Adipose tissue (tissue), 3 donors: Measurements from ENCODE around the gene UGT2B28. TPM values are rescaled to one million over a fixed set of nuclear protein-coding genes. Genes with fewer than 3 reads are reported as not detected.
"Not testable (repeated sequence)": the region's sequence is repeated elsewhere in the genome, so short reads cannot be mapped to it uniquely, and the experiment has no call there.

Source experiments
- H3K27ac ChIP-seq: one replicate; pipeline ENCODE4 v1.5.1; 2013; ENCODE audit warnings: low read depth, low read length
- WGBS, 3 donors: extraction: QIAGEN DNeasy Blood & Tissue Kit; methylation state at CpG; one replicate each; pipeline ENCODE4 v1.1.7; 2013; 5-methylcytosine and 5-hydroxymethylcytosine counted together
- polyA plus RNA-seq, 3 donors: library from polyadenylated mRNA; stranded (reverse); fragments of 200-250 nt; gene quantifications; one replicate each; pipeline ENCODE4 v1.2.3, GENCODE V29; 2013
- donor health status: healthy with polysubstance abuse.
- donor health status: Bipolar disorder and iron deficiency.
- donor health status: healthy.

The UGT2B28 gene
- not detected for polyA plus RNA-seq

DNA sequence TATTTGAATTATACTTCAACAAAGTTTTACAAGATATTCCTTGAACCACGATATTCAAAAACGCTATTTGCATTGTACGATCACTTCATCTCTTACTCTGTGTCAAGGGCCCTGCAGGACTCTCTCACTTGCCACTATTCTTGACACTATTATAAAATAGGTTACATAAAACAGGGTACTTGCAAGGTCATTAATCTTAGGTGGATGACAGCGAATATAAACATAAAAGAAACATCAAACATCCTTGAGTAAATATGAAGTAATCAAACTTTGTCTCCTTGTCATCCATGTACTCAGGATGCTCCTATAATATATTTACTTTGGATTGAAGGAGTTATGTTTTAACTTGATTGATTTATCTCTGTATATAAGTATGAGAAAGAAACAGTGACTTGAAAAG is at the start of gene UGT2B28:
Gene UGT2B28 (plus strand): TSS at position 395 of the 400 bp plus-strand sequence. CDS start 26 bp downstream, outside the sequence.
- H3K27ac ChIP-seq: not testable (repeated sequence)
- WGBS, 3 donors: 48 to 65% (median 49%) methylated on average over 4 of the region's 4 CpGs

DNA sequence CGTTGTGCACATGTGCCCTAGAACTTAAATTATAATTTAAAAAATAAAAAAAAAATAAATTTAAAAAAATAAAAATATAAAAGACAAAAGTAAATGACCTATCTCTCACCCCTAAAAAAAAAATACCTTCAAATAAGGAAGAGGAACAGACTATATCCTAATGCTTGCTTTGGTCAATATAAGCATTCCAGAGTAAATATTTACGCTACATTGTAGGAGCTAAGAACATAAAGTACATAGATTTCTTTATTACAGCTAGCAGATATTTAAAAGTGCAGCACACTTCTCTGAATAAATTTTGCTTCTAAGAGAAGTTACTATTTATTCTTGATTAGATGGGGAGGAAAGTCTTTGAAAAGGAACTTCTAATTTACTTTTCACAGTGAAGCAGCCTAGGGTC is 41.2 kb upstream of the UGT2B28 start:
- 79 to 97% (median 86%) methylated on average over 2 of the region's 2 CpGs for WGBS, 3 donors
- no peak overlapping the region for H3K27ac ChIP-seq

DNA sequence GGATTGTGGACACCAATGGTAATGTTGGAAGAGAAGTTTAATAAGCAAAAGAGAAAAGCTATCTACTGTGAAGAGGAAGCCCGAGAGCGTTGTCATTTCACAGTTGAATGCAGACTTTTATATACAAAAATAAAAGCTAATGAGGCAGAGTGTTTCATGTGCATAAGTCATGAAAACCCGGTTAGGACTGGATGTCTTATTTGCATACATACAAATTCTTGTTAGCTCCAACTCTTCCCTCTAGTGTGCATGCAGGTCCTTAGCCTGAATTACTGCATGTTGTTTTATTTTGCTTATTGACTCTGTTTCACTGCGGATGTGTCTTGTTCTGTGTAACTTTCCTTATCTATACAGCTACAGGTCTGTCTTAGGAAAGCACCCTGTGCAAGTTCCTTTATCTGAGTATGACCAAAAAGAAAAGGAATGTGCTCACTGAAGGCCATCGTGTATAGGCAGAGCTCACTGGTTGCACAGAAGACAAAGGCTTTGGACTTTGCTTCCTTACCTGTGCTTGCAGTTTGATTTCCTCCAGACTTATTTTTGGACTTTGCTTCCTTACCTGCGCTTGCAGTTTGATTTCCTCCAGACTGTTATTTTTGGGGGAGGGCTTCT is 40.6 kb upstream of the UGT2B28 start:
- H3K27ac ChIP-seq: no peak overlapping the region
- WGBS, 3 donors: 60 to 71% (median 67%) methylated on average over 6 of the region's 6 CpGs

DNA sequence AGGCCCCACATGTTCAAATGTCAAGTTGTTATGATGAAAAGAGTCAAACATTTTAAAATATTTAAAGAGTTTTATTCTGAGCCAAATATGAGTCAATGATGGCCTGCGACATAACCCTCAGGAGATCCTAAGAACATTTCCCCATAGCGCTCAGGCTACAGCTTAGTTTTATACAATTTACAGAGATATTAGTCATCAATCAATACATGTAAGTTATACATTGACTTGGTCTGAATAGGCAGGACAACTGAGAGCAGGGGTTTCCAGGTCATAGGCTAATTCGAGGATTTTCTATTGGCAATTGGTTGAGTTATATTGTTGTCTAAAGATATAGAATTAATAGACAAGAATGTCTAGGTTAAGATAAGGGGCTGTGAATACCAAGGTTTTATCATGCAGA is 39.5 kb upstream of the UGT2B28 start:
- WGBS, 3 donors: 64 to 87% (median 86%) methylated on average over 3 of the region's 3 CpGs

DNA sequence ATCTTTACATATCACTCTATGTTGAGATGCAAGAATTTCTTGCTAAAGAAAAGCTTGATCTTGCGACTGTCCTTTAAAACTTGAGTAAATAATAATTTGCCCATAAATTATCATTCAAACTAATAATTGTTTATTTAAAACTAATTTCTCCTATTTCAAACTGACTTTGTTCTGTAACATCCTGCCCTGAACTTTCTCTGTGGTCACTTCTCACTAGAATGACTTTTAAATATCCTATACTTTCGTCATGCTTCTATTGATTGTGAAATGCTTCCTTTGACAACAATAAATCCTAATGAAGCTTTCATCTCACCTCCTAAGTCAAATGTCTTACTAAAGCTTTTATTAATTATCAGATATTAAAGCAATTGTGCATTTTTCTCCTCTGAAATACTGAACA is 38.5 kb upstream of the UGT2B28 start:
- 64 to 87% (median 71%) methylated on average over 2 of the region's 2 CpGs for whole genome bisulfite sequencing, 3 donors
- not testable (repeated sequence) for H3K27ac ChIP-seq

More for the DNA sequence above, 39.5 kb upstream of the UGT2B28 start:
- not testable (repeated sequence) for H3K27ac ChIP-seq

DNA sequence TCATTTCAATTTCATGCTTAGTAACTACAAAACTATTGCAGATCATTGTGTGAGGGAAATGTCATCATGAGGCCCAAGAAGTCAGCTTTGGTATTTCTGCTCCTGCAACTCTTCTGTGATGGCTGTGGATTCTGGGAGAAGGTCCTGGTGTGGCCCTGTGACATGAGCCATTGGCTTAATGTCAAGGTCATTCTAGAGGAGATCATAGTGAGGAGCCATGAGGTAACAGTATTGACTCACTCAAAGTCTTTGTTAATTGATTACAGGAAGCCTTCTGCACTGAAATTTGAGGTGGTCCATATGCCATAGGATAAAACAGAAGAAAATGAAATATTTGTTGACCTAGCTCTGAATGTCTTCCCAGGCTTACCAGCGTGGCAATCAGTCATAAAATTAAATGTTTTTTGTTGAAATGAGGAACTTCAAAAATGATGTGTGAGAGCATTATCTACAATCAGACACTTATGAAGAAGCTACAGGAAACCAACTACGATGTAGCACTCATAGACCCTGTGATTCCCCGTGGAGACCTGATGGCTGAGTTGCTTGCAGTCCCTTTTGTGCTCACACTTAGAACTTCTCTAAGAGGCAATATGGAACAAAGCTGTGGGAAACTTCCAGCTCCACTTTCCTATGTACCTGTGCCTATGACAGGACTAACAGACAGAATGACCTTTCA is 37.6 kb upstream of the UGT2B28 start:
- 52 to 86% (median 72%) methylated on average over 3 of the region's 3 CpGs for WGBS, 3 donors
- H3K27ac ChIP-seq: not testable (repeated sequence)

DNA sequence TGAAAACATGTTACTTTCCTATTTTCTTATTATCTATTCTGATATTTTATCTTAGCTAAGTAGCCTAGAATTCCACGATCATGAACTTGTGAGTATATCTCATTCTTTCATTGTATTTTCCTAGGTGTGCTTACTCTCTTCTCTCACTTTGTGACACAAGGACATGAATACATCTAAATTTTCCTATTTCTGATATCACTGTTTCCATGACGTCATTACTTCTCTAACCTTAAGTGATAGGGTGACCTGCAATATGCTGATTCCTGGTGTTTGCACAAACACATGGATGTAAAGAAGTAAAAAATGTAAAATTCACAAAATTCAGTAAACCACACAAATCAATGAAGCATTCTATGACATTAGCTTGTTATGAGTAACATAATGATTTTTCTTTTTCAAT is 29.4 kb upstream of the UGT2B28 start:
- WGBS, 3 donors: 78 to 81% (median 80%) methylated on average over 2 of the region's 2 CpGs
- H3K27ac ChIP-seq: not testable (repeated sequence)

DNA sequence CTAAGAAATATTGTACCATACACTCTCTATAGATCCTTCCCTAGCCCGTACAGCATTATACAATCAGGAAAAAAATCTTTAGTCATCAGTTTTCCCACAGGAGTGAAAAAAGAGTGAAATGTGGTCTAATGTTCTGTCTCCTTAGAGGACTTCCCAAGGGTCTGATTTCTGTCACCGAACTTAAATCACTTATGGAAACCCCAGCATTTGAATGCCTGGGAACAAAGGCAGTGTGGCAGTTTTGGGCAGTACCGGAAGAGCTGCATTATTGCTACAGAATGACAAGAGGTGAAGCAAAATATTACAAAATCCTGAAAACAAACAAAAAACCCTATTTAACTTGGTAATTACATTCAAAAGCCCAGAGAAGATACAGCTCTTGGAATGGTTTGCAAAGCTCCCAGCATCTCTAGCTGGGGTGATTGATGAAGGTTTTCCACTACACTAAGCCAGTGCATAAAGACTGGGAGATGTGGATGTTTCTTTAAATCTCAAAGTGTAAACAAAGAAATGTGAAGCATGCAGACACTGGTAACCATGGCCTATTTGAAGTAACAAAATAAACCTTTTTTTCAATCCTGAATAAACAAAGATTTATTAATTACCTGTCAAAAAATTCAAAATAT is 27.0 kb upstream of the UGT2B28 start:
- not testable (repeated sequence) for H3K27ac ChIP-seq
- 70 to 82% (median 73%) methylated on average over 3 of the region's 3 CpGs for WGBS, 3 donors

DNA sequence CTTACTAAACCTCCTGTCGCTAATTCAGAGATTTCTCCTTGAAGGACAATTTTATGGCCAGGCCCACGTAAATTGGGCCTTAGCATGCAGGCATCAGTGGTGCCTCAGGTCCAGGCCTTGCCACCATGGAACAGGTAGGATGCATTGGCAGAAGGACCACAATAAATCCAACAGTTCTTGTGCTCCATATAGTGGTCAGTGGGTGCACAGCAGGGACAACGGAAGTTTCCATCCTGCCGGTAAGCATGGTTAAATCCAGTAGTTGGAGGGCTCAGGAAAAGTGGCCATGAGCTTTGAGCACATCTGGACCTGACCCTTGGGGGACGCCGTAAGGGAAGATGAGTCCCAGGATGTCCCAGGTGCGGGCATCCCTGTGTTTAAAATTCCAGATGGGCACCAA is 11.7 kb upstream of the UGT2B28 start:
- not testable (repeated sequence) for H3K27ac ChIP-seq
- WGBS, 3 donors: 89 to 95% (median 90%) methylated on average over 7 of the region's 7 CpGs

DNA sequence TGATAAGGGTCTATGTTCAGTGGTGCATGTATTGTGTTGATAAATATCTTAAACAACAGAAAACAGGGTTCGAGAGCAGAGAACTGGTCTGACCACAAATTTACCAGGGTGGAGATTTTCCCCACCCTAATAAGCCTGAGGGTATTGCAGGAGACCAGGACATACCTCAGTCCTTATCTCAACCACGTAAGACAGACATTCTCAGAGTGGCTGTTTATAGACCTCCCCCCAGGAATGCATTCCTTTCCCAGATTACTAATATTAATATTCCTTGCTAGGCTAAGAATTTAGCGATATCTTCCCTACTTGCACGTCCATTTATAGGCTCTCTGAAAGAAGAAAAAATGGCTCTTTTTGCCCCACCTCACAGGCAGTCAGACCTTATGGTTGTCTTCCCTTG is 16.1 kb downstream of the UGT2B28 start:
- not testable (repeated sequence) for H3K27ac ChIP-seq
- 60 to 92% (median 73%) methylated on average over 4 of the region's 4 CpGs for WGBS, 3 donors

DNA sequence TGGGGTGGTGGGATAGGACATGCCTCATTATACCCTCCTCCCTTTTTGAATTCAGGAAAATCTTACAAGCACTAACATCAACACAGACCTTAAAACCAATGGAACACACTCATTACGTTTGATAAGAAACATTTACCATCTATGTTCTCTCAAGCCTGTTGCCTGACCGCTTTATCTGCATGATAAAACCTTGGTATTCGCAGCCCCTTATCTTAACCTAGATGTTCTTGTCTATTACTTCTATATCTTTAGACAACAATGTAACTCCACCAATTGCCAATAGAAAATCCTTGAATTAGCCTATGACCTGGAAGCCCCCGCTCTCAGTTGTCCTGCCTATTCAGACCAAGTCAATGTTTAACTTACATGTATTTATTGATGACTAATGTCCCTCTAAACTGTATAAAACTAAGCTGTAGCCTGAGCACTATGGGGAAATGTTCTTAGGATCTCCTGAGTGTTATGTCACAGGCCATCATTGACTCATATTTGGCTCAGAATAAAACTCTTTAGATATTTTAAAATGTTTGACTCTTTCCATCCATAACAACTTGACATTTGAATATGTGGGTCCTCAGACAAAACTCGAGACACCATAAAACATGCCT is 28.3 kb downstream of the UGT2B28 start:
- H3K27ac ChIP-seq: not testable (repeated sequence)

DNA sequence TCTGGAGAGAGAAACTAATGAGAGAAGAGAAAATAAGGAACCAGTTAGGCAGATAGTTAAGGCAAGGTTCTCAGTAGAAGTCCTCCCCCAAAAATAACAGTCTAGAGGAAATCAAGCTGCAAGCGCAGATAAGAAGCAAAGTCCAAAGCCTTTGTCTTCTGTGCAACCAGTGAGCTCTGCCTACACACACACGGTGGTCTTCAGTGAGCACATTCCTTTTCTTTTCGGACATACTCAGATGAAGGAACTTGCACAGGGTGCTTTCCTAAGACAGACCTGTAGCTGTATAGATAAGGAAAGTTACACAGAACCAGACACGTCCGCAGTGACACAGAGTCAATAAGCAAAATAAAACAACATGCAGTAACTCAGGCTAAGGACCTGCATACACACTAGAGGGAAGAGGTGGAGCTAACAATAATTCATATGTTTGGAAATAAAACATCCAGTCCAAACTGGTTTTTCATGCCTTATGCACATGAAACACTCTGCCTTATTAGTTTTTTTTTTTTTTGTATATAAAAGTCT is 29.3 kb downstream of the UGT2B28 start:
- not testable (repeated sequence) for H3K27ac ChIP-seq
- WGBS, 3 donors: 28 to 50% (median 33%) methylated on average over 5 of the region's 5 CpGs

More for the DNA sequence above, 28.3 kb downstream of the UGT2B28 start:
- WGBS, 3 donors: 62 to 84% (median 79%) methylated on average over 5 of the region's 5 CpGs

DNA sequence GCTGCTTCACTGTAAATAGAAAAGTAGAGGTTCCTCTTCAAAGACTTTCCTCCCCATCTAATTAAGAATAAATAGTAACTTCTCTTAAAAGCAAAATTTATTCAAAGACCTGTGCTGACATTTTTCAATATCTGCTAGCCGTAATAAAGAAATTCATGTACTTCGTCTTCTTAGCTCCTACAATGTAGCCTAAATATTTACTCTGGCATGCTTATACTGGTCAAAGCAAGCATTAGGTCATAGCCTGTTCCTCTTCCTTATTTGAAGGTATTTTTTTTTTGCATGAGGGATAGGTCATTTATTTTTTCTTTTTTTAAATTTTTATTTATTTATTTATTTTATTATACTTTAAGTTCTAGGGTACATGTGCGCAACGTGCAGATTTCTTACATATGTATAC is 30.0 kb downstream of the UGT2B28 start:
- 71 to 95% (median 93%) methylated on average over 4 of the region's 4 CpGs for WGBS, 3 donors
- not testable (repeated sequence) for H3K27ac ChIP-seq

DNA sequence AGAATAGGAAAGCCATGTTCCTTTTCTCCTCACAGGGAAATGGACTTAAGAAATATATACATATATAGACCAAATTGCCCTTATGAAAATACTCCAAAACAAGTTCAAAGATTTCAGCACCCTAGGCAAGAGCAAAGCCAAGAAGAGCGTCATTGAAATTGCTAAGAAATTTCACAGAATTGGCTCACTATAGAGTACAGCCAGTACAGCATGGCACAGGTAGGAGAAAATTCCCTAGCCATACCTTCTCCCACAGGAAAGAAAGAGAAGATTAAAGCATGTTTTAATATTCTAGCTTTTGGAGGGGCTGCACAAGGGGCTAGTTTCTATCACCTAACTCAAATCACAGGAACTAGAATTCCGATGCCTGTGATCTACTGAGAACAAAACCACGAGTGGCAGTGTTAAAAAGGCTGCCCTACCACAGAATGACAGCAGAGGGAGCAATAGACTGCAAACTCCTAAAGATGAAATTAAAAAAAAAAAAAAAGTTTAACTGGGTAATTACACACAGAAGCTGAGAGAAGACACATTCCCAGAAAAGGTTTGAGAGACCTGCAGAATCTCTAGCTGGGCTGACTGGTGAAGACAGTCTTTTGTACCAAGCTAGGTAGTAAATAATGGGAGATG is 37.5 kb downstream of the UGT2B28 start:
- not testable (repeated sequence) for H3K27ac ChIP-seq
- WGBS, 3 donors: 10 to 28% (median 19%) methylated on average over 3 of the region's 3 CpGs

DNA sequence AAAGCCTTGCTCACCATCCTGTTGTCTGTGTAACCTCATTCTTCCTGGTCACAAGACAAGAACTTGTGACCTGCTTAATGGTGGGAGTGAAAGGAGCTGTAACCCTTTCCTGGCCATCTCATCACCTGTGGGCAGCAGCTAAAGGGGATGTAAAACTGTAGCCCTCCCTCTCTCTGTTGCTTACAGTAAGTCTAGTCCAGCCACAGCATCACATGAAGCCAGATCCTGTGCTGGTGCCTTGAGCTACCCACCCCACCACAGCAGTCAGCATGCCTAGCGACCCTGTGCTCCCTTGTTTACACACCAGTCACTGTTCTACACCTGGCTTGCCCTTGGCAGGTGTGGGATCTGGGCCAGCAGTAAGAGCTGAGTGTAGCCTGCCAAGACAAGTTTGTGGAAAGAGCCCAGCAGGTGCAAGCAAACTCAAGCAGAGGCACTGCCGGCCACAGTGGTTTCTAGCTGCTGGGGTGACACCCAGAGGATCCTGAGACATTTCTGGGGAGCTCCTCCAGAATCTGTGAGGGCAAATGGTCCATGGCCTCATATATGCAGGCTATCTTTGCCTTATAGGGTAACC is 41.0 kb downstream of the UGT2B28 start:
- H3K27ac ChIP-seq: no peak overlapping the region
- 19 to 77% (median 76%) methylated on average over 2 of the region's 2 CpGs for WGBS, 3 donors

DNA sequence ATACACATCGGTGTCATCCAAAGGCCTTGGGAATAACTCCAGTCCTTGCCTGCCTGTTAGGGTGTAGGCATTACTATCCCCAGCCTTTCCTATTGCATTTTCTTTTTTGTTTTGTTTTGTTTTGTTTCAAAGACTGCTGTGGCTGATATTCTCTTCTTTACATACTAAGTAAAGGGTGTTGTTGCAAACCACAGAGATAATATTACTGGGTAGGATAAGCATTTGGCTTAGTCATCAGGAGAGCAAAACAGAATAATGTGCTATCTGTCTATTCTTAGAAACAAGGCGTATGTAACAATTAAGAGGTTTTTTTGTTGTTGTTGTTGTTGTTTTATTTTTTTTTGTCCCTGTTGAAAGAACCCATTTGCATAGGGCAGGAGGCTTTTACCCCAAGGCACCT is 41.8 kb downstream of the UGT2B28 start:
- WGBS, 3 donors: 44 to 78% (median 74%) methylated on average over 2 of the region's 2 CpGs

DNA sequence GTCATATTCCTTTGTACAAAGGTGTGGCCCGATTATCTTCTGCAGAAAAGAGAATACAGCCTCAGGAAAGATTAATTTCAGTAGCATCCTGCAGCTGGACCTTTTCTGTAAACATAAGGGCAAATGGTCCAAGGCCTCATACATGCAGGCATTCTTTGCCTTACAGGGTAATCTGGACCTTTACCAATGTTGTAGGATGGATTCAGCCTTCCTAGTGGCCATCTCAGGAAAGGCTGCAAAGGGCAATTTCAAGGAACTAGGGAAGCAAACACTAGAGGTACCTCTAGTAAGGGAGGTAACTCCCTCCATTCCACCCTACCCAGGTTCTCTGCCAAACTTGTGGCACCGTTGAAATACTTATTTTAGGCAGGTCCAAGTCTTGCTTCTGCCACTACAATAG is 43.0 kb downstream of the UGT2B28 start:
- 76 to 78% (median 76%) methylated on average over 2 of the region's 2 CpGs for WGBS, 3 donors
- H3K27ac ChIP-seq: no peak overlapping the region

More for the DNA sequence above, 41.8 kb downstream of the UGT2B28 start:
- H3K27ac ChIP-seq: no peak overlapping the region

DNA sequence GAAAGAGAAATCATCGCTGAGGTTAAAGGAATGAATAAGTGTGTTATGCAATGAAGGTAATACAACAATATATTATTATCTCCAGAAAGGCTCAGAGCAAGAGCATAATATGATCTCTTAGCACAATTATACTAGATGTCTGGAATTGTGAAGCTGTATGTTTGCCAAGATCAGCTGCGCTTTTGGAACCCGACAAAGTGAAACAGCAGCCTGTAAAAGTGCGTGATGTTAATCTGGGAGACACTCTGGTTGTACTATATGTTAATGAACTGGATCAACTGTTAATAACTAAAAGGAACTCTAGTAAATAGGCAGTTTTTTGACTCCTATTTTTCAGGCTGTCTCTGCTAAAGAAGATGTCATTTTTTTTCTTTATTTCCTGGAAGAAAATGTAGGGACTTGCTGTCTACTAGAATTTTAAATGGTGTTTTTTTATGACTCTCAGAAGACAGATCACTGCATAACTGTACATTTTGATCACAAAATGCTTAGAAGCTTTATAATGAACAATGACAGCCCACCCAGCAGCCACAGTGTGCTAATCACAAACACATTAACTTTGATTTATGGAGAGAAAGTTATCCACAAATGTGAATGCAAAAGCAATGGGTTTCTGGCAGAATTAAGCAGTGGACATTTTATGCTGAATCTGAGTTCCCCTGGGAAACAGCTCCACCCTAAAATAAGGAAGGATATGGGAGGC is 50.2 kb downstream of the UGT2B28 start:
- 43 to 68% (median 61%) methylated on average over 4 of the region's 4 CpGs for WGBS, 3 donors
- no peak overlapping the region for H3K27ac ChIP-seq
